Kidney glomerular epithelial cell (primary cell): Measurements from ENCODE around the gene CIDEB.

Experiments used
- DNase-seq: peaks from one replicate; lab custom pipeline; 2025; lab: John Stamatoyannopoulos, UW

Gene CIDEB

DNA sequence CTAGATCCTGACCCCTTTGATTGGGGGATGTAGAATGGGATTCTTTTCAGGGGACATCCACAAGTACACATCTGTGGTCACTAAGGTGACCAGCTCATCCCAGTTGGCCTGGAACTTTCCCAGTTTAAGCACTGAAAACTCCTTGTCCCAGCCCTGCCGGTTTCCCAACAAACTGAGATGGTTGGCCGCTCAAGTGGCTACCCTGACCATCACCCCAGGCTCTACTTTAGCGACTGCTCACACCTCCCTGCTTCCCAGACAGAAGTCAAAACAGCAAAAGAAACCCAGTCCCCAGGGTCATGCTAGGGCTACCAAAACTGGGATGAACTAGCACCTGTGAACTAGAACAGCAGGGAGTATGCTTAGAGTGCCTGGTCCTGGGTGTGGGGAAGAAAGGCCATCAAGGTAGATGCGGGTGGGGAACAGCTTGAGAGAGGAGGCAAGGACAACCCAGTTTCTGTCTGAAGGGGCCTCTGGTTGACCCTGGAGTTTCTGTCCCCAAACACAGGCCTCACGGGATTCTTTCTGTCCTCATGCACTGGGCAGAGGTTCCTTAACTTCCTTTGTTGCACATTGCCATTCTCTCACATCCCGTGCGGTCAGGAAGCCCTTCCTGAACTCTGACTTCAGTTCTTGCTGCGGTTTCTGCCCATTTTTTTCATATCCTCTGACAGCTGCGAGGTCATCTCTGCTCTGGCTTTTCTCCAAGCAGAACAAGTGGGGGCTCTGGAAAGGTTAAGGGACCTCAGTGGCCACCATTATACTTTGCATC, 5.1 kb upstream of the CIDEB start:
- no peak for DNase-seq

DNA sequence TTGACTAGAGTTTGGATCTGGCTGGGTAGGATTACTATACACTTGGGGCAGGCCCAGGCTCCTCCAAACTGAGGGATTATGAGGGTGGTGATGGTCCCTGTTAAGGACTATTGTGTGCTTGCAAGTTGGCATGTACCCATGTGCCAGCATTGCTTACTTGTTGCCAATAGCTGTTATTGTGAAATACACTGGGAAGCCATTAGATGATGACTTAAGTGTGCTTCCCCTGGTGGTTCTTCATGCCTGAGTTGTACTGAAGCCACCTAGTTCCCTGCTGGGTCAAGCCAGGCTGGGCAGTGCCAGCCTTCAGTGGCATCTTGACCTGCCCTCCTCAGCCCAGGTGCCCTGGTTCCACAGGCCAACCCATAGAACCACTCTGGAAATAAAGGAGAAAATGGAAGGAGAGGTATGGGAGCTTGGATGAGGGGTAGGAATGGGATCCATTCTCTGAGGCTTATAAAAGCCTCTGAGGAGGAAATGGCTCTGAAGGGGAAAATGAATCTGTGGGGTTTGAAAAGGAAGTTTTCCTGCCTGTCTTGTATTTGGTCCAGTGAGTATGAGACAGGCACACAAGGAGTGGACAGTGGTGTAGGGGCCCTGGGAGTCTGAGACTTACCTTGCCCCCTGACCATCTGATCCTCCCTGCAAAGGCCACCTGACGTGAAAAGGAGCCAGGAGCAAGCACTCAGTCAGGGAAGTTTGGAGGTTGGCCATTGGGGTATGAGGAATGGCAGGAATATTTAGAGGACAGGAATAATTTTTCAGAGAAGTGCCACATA, 4.2 kb upstream of the CIDEB start:
- DNase-seq: no peak

DNA sequence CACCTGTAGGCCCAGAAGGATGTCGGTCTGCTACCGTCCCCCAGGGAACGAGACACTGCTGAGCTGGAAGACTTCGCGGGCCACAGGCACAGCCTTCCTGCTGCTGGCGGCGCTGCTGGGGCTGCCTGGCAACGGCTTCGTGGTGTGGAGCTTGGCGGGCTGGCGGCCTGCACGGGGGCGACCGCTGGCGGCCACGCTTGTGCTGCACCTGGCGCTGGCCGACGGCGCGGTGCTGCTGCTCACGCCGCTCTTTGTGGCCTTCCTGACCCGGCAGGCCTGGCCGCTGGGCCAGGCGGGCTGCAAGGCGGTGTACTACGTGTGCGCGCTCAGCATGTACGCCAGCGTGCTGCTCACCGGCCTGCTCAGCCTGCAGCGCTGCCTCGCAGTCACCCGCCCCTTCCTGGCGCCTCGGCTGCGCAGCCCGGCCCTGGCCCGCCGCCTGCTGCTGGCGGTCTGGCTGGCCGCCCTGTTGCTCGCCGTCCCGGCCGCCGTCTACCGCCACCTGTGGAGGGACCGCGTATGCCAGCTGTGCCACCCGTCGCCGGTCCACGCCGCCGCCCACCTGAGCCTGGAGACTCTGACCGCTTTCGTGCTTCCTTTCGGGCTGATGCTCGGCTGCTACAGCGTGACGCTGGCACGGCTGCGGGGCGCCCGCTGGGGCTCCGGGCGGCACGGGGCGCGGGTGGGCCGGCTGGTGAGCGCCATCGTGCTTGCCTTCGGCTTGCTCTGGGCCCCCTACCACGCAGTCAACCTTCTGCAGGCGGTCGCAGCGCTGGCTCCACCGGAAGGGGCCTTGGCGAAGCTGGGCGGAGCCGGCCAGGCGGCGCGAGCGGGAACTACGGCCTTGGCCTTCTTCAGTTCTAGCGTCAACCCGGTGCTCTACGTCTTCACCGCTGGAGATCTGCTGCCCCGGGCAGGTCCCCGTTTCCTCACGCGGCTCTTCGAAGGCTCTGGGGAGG, 3.1 kb upstream of the CIDEB start, which contains the start of gene LTB4R:
Gene LTB4R, plus strand, starts transcription at position 857 of the 959 bp plus-strand sequence. CDS start 4,150 bp downstream, outside the sequence.
- peak; percentile 5 for DNase-seq

DNA sequence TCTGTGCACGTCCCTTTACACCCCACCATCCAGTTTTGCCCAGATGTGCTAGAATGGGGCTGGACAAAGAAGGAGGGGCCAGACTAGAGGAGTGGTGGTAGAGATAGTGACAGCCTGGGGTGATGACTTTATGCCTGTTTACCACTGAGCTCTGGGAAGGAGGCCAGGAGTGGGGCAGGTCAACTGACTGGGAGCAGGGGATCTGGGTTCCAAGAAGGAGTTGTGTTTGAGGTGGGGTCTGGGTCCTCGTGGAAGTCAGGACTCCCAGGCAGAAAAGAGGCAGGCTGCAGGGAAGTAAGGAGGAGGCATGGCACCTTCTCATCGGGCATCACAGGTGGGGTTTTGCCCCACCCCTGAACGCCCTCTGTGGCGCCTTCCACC, 2.5 kb upstream of the CIDEB start:
- DNase-seq: no peak

DNA sequence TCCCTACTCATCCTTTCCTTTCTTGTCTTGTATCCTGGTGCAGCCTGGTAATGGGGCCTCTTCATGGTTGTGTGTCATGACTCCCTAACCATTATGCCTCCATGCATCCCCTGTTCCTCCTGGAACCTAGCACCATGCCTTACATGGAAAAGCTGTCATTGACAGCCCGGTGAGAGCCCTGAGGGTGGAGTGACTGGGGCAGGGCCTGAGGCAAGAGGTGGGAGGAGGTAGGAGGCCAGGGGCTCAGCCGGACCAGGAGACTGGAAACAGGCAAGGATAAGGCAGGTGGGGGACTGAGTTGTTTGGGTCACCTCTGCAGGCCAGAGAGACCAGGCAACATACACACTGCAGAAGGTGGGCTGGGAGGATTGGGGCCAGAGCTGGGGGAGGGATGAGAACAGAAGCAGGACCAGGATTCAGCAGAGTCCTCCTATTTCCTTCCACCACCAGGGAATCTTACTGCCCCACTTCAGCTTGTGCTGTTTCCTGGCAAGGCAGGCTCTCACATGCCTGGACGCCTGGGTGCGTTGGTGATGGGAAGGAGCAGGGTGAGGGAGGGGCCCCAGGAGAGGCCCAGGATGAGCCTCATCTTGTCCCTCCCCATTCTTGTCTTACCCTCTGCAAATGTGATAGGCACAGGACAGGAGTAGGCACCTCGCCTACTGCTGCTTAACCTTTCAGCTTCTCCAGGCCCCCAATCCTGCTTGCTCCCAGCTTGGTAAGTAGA, 1.9 kb upstream of the CIDEB start, which contains the start of gene LTB4R2:
Gene LTB4R2, plus strand, starts transcription at position 603 of the 727 bp plus-strand sequence. CDS start 525 bp downstream, outside the sequence.
- no peak for DNase-seq

DNA sequence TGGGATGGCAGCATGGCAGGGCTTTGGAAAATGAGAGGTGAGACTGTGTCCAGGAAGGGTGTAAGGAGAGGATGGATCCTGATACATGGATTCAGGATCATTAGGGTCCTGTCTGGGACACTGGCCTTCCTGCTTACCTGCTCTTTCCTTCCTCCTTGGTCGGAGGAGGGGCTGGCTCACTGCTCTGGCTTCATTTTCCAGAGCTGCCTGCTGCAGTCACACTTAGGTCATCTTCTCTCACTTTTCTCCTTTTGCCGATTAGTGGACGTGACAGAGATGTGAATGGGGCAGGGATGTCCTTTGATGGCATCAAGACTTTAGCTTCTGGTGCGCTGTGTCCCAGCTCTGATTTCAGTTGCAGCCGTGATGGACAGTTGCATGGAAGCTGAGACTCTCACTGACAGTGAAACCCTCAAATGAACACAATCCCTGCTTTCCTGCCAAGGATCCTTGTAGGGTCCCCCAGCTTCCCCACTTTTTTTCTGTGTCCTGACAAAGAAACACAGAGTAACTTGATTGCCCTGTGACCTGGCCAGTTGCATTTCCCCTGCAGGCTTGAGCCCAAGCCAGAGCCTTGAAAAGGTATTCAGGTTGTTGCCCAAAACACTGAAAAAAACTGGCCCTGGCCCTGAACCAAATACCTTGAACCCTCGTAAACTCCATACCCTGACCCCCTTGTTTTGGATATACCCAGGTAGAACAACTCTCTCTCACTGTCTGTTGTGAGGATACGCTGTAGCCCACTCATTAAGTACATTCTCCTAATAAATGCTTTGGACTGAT, 756 bp upstream of the CIDEB start:
- DNase-seq: no peak

DNA sequence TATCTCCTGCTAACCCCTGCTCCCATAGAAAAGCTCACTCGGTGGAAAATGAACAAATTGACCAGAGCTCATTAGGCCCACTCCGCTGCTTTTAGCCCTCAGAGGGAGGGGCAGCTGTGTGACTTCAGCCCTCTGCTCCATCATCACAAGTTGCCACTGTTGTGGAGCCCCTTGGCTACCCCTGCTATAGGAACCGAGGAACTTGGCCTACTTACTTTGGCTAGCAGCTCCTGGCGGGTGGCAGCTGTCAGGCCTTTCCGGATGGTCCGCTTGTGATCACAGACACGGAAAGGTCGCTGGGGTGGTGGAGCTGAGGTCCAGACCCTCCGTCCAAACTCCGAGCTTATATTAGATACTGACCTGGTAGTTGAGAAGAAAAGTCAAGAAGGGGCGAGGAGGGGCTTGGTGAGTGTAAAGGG, 612 bp downstream of the CIDEB start:
- DNase-seq: no peak

DNA sequence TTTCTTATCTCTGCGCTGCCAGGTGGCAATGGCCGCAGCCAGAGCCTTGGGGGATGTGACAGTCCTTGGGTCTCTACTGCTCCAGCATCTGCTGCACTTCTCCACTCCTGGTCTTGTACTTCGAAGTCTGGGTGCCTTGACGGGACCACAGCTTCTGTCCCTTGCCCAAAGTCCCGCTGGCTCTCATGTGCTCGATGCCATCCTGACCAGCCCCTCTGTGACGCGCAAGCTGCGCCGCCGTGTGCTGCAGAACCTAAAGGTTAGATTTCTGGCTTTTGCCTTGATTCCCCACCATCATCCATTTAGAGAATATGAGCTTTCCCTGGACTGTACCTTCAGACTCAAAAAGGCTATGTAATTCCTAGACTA, 3.8 kb downstream of the CIDEB start:
- DNase-seq: no peak

DNA sequence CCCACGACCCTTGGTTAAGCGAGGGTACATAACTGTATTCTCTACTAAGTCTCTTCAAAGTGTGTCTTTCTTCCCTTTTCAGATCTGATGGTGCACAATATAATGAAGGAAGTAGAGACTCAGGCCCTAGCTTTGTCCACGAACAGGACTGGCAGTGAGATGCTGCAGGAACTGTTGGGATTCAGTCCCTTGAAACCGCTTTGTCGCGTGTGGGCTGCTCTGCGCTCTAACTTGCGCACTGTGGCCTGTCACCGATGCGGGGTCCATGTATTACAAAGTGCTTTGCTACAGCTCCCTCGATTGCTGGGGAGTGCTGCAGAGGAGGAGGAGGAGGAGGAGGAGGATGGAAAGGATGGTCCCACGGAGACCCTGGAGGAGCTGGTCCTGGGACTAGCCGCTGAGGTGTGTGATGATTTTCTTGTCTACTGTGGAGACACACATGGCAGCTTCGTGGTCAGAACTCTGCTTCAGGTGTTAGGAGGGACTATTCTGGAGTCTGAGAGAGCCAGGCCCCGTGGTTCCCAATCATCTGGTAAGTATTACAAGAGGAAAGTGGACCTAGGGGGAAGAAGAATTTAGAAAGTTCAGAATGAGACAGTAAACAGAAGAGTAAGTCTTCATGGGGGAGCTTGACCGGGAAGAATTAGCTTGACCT, 7.3 kb downstream of the CIDEB start:
- no peak for DNase-seq

DNA sequence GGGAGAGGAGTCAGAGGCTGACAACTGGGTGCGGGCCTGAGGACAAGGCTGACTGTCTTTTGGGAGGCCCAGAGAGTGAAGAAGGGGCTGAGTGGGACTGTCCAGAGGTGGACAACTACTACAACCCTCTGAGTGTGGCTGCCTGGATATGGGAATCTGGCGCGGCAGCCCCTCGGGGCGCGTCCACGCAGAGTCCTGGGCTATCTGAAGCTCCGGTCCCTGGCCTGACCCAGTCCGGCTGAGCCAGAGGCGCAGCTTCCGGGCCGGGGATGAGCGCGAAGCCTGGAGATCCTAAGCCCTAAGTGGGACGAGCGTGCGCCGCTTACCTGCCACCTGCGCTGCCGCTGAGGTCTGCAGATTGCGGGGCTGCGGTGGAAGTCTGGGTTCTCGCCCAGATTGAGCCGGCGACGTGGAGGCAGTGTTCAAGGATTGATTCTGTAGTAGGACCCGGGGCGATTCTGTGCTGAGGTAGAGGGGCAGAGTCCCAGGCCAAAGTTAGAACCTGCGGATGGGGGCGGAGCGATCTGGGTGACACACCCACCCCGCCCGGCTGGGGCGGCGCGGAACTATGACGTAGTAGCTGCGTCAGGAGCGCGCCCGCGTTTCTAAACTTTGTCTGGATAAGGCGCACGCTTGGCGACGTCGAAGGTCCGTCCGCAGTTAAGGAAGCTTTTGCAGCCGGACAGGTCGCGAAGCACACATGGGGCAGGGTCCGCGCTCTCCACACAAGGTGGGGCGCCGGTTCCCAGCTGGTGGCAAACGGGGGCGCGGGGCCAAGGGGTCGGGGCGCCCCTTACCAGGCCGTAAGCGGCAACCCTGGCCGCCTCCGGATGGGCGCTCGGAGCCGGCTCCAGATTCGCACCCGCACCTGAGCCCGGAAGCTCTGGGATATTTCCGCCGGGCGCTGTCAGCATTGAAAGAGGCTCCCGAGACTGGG, 8.3 kb downstream of the CIDEB start, which contains the start of the genes DHRS1 and NOP9:
Gene DHRS1, minus strand, starts transcription at position 526 of the 937 bp plus-strand sequence. CDS start 674 bp downstream, outside the sequence.
Gene NOP9, plus strand, starts transcription at position 596 of the 937 bp plus-strand sequence. Its CDS starts 105 bp downstream, at position 701.
- DNase-seq: peak; percentile 57

DNA sequence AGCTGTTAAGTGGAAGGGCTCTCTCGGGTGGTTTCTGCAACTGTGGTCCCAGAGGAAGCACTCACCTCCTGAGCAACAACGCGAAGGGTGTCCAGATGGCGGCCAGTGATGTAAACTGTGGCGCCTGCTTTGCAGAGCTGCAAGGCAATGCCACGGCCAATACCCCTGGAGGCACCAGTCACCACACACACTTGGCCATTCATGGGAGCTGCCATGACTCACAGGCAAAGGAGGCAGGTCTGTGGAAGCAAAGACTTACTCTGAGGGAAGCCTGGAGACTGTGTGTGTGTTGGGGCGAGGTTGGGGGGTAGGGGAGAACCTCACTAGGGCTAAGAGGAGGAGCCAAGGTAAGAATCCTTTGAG, 8.9 kb downstream of the CIDEB start:
- peak; percentile 45 for DNase-seq

DNA sequence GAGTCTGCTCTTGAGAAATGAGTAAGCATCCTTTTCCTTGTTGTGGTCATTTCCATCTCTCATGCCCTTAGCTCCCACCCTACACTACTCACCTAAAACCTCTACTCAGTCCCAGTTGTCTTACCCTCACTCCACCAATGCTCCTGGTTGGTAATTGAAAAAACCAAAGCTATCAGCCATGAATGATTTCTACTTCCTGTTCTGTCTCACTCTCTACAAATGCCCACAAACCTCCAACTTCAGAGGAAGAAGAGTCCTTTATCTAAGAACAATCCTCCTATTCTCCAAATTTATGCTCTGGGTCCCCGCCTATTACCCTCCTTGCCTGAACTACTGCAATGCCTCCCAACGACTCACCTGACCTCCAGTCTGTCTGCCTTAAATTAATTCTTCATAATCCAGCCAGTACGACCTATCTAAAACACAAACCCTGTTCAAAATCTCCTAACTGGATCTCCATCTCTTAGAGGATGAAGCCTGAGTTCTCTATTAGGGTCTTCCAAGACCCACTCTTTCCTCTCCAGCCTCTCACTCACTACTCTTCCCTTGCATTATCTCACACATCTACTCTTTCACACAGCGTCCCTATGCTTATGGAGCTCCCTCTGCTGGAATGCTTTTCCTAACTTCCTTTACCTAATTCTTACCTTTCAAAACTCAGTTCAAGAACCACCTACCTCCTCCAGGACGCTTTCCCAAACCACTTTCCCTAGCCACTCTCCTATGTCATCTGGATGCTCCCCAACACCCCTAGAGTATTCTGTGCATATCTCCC, 10.4 kb downstream of the CIDEB start:
- peak; percentile 64 for DNase-seq

DNA sequence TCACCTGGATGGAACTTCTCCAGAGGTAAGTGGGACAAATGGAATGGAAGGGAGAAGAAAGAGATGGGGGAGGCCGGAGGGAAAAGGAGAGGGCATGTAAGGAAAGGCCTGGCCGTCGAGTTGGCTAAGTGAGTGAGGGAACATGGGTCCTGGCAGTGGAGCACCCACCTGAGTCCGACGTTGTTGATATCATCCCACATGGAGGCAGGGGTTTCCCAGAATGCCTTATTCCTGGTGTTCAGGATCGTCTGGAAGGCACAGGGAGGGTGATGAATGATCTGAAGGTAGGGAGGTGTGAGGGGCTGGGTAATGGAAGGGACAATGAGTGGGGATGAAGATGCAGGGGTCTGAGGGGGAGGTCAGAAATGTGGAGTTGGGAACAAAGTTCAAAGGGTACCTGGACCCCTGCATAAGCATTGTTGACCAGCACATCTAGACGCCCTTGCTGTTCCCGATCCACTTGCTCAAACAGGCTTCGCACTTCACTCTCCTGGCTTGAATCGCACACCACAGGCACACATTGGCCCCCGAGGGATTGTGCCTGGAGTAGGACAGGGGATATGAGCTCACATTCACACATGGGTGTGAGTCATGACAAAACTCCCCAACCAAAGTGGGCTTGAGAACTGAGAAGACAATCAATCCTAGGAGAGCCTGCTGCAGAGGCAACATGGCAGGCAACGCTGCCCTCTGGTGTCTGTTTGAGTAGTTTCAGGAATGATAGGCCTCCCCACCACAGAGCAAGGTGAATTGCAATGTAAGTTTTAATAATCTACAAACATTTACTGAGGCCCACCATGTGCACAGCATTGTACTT, 11.2 kb downstream of the CIDEB start:
- DNase-seq: peak; percentile 91

DNA sequence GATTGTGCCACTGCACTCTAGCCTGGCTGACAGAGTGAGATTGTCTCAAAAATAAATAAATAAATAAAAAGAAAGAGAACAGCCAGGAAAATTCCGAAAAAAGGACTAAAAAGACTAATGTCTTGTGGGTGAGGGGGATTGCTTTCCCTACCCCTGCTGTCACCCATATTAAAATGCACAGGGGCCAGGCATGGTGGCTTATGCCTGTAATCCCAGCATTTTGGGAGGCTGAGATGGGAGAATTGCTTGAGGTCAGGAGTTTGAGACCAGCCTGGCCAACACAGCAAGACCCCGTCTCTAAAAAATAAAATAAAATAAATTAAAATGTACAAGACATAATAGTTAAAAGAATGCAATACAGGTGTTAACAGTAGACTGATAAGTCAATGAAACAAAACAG, 14.3 kb downstream of the CIDEB start:
- no peak for DNase-seq

DNA sequence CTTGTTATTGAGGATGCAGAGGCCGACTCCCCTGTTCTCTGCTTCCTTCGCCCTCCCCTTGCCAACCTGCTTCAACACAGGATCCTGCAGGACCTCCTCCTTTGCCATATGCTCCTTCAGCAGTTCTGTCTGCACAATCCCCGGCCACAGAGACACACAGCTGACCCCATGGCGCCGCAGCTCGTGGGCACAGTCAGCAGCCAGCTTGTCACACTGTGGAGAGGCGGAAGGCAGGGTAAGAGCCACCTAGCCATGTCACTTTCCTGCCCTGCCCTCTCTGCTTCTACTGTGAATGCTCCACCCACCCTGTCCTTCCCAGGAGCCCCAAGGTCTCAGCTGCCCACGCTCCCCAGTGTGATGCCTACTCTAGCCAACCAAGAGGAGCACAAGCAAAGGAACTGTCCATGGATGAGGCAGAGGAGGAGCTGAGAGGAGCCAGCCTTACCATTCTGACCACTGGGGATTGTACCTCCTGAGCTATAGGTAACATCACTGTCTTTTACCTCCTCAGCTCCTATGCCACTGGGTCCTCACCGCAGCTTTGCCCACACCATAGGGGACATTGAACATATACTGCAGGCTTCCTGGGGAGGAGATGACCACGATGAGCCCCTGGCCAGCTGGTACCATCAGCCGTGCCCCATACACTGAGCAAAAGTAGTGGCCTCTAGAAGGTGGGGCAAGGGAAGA, 15.5 kb downstream of the CIDEB start:
- DNase-seq: no peak

DNA sequence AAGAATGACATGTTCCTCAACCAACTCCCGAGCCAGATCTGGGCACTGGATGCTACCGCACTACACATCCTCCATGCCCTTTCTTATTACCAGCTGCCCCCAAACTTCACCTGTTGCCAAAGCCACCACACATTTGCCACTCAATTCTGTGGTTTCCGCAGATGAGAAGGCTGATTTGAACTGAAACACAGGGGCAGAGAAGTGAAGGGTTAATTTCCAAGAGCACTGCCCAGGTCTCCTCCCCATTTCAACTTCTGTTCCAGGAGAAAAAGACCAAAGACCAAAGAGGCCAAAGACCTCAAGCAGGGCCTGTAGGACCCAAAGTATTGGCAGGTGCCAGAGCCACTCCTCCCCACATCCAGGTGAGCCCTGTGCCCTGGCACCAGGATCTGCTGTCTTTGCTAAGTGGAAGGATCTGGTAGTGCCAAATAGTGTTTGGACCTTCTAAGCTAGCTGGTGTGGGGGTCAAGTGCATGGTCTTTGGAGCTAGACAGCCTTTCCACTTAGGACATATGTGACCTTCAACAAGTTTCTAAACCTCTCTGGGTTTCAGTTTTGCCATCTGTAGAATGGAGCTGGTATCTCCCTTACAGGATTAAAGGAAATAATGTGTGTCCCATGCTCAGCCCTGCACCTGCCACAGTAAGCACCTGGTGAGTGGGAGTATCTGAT, 16.2 kb downstream of the CIDEB start:
- DNase-seq: no peak
